NCI-H146 treated with DMSO at 0.1 percent for 48 hours (cell line): ENCODE data around the gene DIPK1B.

ENCODE experiments used
- DNase-seq: peaks from one replicate; lab custom pipeline; 2025; ENCODE audit not compliant: unreplicated experiment; lab: John Stamatoyannopoulos, UW

The DIPK1B gene

DNA sequence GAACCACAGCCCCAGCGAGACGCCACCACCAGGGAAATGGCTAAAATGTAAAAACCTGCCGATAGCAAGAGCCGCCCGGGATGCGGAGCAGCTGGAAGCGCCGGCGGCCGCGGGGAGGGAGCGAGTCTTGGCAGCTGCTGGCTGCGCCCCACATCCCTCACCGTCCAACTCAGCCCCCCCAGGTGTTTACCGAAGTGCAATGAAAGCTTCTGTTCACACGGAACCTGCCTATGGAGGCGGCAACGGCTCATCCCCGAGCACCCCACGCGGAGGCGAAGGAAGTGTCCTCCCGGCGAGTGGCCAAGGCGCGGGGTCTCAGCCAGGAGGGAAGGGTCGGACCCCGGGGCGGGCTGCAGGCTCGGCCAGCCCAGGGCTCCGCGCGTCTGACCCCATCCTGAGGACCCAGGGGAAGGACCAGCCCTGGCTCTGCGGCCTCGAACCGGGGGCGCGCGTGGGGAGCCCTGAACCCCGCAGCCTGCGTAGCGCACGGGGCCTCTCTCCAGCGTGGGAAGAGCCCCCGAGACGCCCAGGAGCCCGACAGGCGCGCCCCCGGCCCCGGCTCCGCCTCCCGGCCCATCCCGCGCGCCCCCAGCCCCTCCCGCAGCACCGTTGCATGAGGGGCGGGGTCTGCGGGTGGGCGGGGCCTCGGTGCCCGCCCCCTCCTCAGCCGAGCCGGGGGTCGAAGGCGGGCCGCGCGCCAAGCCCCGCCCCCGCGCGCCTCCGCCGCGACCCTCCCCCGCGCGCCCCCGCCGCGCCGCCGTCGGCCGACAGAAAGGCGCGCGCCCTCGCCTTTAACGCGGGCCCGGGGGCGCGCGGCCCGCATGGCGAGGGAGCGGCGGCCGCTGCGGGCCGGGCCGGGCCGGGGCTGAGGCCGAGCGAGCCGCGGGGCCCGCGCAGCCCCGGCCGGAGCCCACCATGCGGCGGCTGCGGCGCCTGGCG lies at the start of gene DIPK1B:
Gene DIPK1B, plus strand, starts transcription at position 822 of the 939 bp plus-strand sequence. Its CDS starts 94 bp downstream, at position 916.
- DNase-seq, result peak; percentile 24

- DNase-seq, result no peak
Measured at GRCh38 chr9:136662656-136663581, 49.5 kb upstream of the DIPK1B start, which contains the start of gene EGFL7. Gene EGFL7, plus strand, starts transcription at chr9:136662916. Its CDS starts 5,367 bp downstream, at chr9:136668283.

GRCh38 chr9:136664000-136664915 lies 48.1 kb upstream of the DIPK1B start:
- DNase-seq, result no peak

- DNase-seq, result no peak
Measured at GRCh38 chr9:136665111-136665703, 47.2 kb upstream of the DIPK1B start.

GRCh38 chr9:136665704-136666371 lies 46.5 kb upstream of the DIPK1B start:
- no peak for DNase-seq

- DNase-seq, result no peak
Measured at GRCh38 chr9:136666372-136667213, 45.8 kb upstream of the DIPK1B start.

DNA sequence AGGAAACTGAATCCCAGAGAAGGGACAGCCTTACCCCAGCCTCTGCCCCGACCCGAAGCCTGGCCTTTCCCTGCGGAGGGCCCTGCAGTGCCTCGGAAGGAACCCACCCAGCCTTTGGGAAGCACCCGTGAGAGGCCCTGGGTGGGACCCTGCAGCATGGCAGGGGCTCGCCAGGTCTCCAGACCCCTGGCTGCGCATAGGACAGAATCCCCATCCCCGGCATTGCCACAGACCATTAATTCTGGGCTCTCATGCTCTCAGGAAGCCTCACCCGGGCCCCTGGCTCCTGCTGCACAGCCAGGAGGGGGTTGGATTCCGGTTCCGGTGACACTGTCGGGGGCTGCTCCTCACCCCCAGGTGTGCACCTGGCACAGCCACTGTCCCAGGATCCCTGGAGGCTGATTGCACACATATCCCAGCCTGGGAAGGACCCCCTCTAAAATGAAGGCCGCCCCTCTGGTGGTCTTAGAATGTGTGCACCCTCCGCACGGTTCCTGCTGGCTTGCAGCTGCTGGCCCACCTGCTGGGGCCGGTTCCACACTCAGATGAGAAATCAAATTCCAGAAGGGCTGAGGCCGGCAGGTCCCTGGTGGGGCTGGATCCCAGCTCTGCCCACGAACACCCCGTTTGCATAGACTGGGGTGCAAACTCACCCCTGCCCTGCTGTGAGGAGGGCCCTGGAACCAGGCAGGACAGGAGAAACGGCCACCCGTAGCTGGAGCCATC lies 45.0 kb upstream of the DIPK1B start:
- DNase-seq, result no peak

GRCh38 chr9:136667940-136668760 lies 44.2 kb upstream of the DIPK1B start:
- no peak for DNase-seq

DNA sequence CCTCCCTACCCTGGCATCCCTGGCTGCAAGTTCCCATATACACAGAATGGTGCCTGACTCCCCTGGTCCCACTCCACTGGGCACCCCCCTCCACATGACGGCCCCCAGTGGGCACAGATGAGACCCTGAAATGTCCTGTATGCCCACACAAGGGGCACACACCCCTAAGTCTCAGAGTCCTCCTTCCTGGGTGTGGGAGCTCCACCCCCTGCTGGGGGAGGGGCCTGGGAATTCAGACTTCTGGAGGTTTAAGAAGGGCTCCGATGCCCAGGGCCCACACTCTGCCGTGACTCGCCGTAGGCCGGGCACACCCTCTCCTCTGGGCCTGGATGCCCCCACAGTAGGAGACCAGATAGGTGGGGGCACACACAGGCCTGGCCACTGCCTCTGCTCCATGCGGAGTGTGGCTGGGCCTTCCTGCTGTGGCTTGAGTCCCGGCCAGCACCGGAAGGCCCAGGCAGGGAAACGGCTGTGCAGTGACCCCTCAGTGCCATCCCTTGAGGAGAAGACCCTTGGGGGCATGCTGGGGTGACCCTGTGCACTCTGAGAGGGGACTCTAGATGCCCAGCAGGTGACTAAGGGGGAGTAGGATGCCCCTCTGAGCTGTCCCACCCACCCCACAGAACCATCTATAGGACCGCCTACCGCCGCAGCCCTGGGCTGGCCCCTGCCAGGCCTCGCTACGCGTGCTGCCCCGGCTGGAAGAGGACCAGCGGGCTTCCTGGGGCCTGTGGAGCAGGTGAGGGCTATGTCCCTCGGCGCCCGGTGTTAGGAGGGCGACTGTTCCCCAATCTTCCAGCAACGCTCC lies 43.2 kb upstream of the DIPK1B start:
- no peak for DNase-seq

DNA sequence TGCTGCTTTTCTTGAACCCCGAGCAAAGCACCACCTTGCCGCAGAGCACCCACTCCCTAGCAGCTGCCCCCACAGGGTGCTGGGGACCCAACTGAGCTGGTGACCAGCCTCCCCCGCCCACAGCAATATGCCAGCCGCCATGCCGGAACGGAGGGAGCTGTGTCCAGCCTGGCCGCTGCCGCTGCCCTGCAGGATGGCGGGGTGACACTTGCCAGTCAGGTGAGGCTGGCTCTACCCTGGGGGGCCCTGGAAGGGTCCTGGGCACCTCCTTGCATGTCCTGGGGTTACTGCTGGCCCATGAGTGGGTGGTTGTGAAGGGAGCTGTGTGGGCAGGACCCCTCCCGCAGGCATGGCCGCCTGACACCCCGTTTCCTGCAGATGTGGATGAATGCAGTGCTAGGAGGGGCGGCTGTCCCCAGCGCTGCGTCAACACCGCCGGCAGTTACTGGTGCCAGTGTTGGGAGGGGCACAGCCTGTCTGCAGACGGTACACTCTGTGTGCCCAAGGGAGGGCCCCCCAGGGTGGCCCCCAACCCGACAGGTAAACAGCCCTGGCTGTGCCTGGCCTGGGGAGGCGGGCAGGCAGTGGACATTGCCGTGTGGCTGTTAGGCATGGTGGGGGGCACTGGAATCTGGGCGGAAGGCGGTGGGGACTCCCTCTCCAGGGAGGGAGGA lies 42.4 kb upstream of the DIPK1B start:
- DNase-seq, result no peak

DNA sequence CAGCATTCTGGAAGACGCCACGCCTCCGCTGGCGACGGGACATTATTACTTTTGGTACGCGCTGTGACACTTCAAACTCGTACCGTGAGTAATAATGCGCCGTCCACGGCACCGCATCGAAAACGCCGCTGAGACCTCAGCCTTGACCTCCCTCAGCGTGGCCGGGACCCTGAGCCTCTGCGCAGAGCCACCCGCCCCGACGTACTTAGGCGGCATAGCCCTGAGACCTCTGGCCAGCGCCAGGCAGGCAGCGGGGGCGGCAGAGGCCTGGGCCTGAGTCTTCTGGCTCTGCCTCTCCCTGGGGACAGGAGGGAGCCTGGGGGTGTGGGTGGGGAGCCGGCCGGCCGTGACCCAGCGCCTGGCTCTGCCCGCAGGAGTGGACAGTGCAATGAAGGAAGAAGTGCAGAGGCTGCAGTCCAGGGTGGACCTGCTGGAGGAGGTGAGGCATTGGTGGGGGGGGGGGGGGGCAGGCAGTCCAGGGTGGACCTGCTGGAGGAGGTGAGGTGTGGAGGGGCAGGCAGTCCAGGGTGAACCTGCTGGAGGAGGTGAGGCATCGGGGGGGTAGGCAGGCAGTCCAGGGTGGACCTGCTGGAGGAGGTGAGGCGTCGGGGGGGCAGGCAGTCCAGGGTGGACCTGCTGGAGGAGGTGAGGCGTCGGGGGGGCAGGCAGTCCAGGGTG lies 41.7 kb upstream of the DIPK1B start:
- DNase-seq, result no peak

- DNase-seq, result no peak
Measured at GRCh38 chr9:136671254-136671614, 41.1 kb upstream of the DIPK1B start.

DNA sequence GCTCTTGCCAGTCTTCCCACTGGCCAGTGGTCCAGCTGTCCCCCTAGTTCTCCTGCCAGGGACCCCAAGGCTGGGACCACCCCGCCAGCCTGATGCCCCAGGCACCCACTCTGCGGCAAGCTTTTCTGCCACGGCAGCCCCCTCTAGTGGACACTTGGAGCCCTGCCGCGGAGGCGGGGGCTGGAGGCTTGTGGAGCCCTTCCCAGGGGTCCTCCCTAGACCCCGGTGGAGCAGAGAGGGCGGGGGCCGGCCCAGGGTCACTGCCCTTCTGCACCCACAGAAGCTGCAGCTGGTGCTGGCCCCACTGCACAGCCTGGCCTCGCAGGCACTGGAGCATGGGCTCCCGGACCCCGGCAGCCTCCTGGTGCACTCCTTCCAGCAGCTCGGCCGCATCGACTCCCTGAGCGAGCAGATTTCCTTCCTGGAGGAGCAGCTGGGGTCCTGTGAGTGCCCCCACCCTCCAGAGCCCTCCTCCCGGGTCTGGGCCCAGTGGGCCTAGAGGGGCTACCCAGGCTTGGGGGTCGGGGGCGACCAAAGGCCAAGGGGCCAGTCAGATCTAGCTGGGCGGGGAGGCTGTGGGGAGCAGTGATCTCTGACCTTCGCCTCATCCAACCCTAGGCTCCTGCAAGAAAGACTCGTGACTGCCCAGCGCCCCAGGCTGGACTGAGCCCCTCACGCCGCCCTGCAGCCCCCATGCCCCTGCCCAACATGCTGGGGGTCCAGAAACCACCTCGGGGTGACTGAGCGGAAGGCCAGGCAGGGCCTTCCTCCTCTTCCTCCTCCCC lies 40.5 kb upstream of the DIPK1B start:
- no peak for DNase-seq

DNA sequence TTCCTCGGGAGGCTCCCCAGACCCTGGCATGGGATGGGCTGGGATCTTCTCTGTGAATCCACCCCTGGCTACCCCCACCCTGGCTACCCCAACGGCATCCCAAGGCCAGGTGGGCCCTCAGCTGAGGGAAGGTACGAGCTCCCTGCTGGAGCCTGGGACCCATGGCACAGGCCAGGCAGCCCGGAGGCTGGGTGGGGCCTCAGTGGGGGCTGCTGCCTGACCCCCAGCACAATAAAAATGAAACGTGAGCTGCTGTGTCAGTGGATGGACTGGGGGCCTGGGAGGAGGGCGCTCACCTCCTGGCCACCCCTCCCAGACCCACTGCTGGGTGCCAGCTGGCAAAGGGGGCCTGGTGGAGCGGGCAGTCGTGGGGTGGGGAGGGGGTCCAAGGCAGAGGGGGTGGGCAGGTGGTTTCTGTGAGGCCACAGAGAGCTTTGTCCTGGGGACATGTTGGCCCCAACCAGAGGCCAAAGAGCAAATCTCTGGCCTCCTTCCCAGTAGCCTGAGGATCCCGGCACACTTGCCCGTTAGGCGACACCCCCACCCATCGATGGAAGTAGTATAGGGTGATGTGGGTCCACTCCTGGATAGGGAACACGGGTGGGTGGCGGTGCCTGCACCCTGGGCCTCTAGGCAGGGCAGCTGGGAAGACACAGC lies 39.8 kb upstream of the DIPK1B start:
- no peak for DNase-seq
